ENCODE measurements around the gene H2BK1.

The H2BK1 gene

DNA sequence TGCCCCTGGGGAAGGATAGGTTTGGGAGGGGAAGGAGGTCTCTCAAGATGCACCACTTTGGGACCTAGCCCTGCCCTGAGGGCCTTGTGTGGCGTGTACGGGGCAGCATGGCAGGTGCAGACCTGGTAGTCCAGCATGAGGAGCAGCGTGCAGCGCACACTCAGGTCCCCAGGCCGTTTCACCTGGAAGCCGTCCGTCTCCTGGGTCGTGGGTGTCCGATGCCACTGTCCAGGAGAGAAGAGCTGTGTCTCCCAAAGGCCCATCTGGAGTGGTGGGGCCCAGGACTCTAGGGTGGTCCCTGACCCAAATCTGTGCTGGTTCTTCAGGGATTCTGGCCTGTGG lies 31.4 kb upstream of the H2BK1 start:
- TF ChIP-seq, protein P1, sequence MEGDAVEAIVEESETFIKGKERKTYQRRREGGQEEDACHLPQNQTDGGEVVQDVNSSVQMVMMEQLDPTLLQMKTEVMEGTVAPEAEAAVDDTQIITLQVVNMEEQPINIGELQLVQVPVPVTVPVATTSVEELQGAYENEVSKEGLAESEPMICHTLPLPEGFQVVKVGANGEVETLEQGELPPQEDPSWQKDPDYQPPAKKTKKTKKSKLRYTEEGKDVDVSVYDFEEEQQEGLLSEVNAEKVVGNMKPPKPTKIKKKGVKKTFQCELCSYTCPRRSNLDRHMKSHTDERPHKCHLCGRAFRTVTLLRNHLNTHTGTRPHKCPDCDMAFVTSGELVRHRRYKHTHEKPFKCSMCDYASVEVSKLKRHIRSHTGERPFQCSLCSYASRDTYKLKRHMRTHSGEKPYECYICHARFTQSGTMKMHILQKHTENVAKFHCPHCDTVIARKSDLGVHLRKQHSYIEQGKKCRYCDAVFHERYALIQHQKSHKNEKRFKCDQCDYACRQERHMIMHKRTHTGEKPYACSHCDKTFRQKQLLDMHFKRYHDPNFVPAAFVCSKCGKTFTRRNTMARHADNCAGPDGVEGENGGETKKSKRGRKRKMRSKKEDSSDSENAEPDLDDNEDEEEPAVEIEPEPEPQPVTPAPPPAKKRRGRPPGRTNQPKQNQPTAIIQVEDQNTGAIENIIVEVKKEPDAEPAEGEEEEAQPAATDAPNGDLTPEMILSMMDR (IDR thresholded peaks at IDR 0.05; ENCODE audit: low read depth, low read length, missing control alignments) = no peak
- H3K4me3 ChIP-seq (replicated peaks; ENCODE audit: low read depth, low read length) = no peak overlapping the region
- no peak for DNase-seq (ENCODE audit: extremely low read depth, low read depth)

DNA sequence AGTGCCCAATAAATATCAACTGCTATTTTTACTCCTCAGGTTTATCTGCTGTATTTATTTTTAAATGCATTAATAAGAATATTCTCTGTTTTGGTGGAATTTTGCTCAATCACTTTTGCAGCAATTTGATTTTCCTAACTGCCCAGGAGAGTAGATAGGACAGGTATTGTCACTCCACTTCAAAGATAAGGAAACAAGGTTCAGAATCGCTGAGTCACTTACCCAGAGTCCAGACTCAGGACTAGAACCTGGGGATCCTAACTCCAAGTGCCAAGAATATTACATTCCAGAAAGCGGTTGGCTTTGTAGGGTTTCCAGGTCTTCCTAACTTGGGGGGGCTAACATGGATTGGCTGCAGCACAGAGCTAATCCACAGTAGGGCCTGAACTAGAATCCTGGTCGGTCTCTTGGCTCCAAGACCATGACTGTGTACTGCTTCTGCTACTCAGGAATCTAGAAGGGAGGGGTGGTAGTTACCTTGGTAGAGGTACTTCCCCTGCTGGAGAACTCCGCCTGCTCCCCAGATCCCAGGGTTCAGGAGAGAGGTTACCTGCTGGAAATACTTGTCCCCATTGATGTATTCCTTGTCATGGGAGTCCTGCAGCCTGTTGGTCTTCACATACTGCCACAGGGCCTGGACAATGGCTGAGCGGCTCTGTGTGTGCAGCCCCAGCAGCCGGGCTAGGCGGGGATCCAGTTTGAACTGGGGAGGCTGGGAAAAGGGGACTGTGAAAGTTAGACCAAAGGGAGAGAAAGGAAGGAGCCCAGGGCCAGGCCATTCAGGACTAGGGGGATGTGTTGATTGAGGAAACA lies 30.9 kb upstream of the H2BK1 start:
- H3K4me3 ChIP-seq (replicated peaks; ENCODE audit: low read depth, low read length) = no peak overlapping the region
- DNase-seq (ENCODE audit: extremely low read depth, low read depth) = no peak
- TF ChIP-seq, protein P1 (IDR thresholded peaks at IDR 0.05; ENCODE audit: low read depth, low read length, missing control alignments) = no peak

DNA sequence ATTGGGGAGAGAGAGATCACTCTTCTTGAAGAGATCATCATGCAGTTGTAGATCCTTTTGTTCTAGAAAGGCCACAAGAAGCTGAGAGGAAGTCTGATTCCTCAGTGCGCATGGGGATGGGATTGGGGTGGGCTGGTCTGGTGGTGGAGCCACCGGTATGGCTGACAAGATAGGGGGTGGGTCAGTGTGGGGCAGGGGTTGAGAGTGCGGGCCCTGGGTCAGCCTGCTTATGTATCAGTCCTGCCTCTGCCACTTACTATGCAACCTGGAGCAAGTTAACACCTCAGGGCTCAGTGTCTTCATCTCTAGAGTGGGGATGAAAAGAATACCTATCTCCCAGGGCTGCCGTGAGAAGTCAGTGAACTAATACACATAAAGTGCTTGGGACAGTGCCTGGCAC lies 30.2 kb upstream of the H2BK1 start:
- H3K4me3 ChIP-seq (replicated peaks; ENCODE audit: low read depth, low read length) = no peak overlapping the region
- no peak for DNase-seq (ENCODE audit: extremely low read depth, low read depth)
- TF ChIP-seq, protein P1 (IDR thresholded peaks at IDR 0.05; ENCODE audit: low read depth, low read length, missing control alignments) = no peak

DNA sequence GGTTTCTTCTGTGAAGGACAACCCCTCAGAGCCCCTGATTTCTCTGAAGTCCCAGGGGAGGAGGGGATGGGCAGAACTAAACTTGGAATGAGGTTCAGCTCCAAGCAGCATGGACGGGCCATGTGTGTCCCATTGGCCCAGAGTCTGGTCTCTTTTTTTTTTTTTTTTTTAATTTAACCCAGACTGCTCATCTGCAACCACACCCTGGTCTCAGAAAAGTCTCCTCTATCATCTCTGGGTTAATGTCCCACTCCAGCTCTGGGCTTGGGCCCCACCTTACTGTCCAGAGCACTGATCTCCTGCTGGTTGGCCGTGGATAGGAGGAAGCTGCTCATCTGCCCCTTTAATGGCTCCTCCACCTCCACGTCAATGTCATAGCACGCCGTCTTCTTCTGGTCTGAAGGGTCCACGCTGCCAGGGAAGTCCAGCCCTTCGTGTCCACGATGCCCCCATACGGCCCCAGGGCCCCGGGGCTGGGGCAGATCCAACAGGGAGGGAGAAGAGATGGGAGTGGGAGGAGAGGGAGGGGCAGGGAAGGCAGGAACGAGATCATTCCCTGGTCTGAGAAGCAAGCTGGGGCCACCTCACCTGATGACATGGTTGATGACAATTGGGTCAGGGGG lies 29.7 kb upstream of the H2BK1 start:
- H3K4me3 ChIP-seq (replicated peaks; ENCODE audit: low read depth, low read length) = no peak overlapping the region
- DNase-seq (ENCODE audit: extremely low read depth, low read depth) = no peak
- TF ChIP-seq, protein P1 (IDR thresholded peaks at IDR 0.05; ENCODE audit: low read depth, low read length, missing control alignments) = no peak

DNA sequence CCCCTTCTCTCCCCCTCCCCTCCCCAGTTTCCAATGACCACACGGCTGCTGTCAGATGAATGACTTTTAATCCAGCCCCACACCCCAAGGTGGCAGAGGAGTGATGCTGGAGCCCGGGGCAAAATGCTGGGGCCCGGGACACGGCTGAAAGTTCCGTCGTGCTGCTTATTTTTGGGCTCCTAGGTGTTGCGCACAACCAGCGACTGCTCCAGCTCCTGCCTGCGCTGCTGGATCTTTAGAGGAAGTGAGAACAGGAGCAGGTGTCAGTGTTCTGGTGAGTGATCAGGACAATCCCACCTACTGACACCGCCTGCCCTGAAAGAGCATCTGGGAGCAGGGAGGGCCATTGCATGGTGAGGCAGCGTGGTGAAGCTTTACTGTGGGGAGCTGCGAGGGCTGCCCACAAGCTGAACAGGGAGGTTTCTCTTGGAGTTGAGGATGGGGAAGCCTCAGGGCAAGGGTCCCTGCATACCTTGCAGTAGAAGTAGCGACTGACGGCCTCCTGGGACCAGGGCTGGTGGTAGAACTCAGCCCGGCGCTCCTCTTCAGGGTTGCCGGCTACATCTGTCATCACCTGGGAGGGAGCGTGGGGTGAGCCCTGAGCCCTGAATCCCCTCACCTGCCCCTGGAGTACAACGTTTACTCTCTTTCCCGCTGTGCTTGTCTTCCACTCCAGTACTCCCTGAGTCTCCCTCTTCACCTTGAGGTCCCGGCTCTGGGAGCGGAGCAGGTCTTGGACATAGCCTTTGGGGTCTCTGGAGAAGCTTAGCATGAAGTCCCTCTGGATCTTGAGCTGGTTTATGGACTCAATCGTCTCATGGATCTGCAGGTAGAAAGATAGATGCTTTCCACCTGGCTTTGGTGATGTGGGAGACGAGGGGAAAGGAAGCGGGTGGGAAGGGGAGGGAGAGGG lies 28.9 kb upstream of the H2BK1 start:
- no peak for DNase-seq (ENCODE audit: extremely low read depth, low read depth)
- TF ChIP-seq, protein P1 (IDR thresholded peaks at IDR 0.05; ENCODE audit: low read depth, low read length, missing control alignments) = no peak
- H3K4me3 ChIP-seq (replicated peaks; ENCODE audit: low read depth, low read length) = no peak overlapping the region

DNA sequence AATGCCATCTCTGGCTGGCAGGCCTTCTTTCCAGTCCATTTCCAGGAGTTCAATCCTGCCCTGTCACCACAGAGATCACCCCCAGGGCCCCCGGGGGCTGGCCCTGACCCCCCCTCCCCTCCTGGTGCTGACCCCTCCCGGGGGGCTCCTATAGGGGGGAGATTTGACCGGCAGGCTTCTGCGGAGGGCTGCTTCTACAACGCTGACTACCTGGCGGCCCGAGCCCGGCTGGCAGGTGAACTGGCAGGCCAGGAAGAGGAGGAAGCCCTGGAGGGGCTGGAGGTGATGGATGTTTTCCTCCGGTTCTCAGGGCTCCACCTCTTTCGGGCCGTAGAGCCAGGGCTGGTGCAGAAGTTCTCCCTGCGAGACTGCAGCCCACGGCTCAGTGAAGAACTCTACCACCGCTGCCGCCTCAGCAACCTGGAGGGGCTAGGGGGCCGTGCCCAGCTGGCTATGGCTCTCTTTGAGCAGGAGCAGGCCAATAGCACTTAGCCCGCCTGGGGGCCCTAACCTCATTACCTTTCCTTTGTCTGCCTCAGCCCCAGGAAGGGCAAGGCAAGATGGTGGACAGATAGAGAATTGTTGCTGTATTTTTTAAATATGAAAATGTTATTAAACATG lies 28.0 kb upstream of the H2BK1 start:
- TF ChIP-seq, protein P1 (IDR thresholded peaks at IDR 0.05; ENCODE audit: low read depth, low read length, missing control alignments) = no peak
- H3K4me3 ChIP-seq (replicated peaks; ENCODE audit: low read depth, low read length) = no peak overlapping the region
- DNase-seq (ENCODE audit: extremely low read depth, low read depth) = no peak

All from HFF-Myc (cell line).